NCI-H774 (cell line): ENCODE results near the gene DACT1.

ENCODE experiments used
- DNase-seq: peaks from one replicate; lab custom pipeline; 2025; lab: John Stamatoyannopoulos, UW

Gene DACT1

DNA sequence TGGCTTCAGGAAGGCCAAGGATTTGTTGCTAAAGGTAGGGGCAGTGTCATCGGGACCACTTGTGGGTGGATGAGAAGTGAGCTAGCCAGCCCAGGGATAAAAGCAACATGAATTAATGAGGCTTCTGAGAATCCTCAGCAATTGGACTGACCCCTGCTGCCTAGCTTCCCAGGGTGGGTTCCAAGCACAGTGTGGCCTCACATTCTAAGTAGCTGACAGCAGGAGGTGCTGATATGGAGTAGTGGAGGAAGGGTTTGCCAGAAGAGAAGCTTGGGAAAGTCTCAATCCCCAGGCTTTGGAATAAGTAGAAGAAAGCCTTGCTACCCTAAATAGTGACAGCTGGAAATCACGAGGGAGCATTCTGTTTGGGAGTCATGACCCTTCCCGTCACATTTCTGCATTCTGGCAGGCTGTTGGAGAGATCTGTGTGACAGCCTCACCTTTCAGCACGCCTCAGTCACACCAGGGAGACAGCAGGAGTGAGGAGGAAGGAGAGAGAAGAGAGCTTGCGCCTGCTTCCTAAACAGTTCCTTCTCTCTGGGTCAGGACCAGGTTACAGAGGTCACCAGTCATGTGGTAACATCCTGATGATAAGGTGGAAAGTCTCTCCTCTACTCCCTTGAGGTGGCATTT is 31.2 kb downstream of the DACT1 start:
- no peak for DNase-seq

DNA sequence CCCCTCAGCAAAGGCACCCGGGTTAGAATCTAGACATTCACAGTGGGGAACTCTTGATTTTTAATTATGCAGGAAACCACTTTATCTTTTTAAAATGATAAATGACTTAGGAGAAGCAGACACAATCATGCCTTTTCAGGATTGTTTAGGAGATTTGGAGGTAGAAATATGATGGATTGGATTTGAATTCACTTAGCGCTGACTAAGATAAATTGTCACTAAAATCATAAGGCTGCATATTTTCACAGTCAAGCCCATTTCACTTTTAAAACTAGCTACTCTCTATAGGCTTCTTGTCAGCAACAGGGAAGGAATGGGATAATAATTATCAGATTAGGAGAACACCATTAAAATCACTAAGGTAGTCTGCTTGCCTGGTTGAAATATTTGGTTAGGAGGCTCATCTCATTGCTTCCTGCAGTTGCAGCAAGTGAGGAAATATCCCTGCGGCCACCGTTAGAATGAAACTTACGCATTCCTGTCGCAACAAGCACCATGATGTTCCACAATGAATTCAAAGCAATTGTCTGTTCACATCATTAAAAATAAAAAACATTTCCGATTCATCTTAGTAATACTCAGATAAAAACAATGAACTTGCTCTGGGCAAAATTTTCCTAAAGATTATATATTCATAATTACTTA is 31.9 kb downstream of the DACT1 start:
- DNase-seq: no peak

DNA sequence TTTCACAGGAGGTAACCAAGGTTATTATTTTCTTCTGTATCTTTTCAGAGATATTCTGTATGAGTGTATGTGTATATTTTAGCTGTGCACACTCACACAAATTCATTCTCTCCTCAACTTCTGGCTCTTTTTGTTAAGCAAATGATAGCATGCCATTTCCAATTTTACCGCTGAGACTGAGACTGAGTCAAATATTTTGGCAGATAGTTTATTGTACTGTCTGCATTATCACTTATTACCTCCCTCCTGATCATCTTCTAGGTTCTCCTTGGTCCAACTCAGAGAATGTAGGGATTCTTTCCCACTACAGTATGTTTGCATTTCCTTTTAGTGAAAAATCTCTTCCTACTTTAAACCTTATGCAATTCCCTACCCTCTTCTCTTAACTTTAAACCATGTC is 33.3 kb downstream of the DACT1 start:
- no peak for DNase-seq

DNA sequence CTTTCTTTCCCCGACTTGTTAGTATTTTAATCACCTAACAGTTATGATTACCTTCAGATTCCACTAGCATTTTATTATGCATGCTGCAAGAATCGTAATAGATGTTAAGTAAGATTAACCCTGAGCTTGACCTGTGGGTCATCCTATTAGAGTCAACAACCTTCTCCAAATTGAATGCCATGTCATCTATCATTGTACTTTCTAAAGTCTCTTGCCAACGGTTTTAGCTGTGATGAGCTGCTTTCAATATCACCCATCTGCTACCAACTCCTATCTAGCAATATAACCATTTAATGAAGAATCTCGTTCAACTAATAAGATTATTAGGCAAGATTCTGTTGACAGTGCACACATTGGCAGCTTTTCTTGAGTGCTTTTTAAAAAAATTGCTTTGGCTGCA is 33.7 kb downstream of the DACT1 start:
- no peak for DNase-seq

DNA sequence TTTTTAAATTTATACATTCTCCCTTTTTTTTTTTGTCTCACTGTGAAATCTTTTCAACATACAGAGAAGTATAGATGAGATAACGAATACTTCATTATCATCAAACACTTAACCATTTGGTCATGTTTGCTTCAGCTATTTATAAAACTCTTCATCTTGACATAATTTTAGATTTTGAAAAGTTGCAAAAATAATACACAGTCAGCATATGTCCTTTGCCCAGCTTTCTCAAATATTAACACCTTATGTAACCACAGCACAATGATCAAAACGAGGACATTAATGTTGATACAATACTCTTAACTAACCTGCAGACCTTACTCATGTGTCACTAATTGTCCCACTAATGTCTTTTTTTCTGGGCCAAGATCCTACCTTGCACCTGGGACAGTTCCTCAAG is 36.0 kb downstream of the DACT1 start:
- no peak for DNase-seq

DNA sequence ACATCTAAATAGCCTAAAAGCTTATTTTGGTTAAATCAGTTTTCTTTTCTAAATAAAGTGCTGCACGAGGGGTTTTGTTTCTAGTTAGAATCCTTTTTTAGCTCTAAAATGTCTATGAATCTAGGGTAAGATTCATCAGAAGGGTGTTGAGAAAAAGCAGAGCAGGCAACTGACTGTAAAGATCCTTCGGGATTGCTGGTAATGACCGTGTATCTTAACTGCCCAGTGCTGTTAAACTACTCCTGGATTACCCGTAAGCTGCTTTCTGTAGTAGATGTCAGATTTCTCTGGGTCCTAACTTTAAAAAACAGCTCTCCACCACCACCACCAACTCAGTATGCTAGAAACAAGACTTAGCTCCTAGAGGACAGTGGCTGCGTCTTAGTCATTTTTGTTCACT is 39.2 kb downstream of the DACT1 start:
- no peak for DNase-seq

DNA sequence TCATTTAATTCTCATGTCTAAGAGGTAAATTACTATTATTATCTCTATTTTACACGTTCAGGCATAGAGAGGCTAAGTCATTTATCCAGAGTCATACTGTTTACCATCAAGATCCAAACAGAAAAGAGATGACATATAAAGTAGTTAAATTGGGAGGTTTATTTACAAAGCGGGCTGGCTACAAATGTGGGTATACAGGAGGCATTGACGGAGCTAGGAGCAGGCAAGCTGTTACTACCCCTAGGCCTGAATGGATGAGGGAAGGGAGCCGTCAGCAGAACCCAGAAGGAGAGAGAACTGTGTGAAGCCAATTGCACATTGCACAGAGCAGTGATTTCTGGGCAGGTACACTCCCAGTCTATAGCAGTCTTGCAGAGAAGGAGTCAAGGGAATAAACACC is 39.8 kb downstream of the DACT1 start:
- DNase-seq: no peak

DNA sequence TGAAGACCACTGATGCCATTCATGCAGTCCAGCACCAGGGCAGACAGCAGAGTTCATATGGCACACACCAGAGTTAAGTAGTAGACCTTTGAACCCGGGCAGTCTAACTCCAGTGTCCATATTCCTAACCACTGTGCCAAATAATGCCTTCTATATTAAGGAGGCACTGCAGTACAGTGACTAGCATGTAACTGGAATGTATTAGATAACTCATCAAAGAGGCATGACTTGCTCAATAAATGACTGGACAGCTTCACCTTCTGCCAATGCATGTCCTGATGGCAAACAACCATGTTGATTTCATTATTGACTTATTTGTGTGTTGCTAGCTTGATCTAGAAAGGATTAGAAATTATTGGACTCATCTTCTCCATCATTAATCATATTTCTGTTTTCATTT is 40.2 kb downstream of the DACT1 start:
- DNase-seq: no peak

DNA sequence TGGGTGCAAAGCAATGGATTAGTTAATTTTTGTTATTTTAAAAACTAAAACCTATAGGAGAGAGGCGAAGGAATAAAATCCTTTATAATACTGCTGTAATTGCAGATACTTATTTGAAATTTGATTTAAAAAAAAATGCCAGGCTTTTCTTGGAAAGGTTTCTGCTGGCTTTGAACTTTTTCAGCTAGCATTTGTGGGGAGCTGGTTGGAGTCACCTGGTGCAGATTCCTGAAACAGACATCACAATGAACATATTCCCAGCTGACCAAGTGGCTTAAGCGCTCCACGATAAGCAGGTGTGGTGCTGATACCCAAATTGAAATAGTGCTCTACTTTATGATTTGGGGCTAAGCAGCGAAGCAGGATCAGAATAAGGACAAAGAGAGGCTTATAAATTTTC is 42.9 kb downstream of the DACT1 start:
- DNase-seq: no peak

DNA sequence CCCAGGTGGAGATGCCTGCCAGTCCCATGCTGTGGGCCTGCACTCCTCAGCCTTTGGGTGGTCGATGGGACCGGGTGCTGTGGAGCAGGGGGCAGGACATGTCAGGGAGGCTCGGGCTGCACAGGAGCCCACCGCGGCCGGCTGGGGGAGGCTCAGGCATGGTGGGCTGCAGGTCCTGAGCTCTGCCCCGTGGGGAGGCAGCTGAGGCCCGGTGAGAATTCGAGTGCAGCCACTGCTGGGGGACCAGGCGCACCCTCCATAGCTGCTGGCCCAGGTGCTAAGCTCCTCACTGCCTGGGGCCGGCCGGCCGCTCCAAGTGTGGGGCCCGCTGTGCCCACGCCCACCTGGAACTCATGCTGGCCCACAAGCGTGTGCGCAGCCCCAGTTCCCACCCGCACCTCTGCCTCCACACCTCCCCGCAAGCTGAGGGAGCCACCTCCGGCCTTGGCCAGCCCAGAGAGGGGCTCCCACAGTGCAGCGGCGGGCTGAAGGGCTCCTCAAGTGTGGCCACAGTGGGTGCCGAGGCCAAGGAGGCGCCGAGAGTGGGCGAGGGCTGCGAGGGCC is 49.6 kb downstream of the DACT1 start:
- DNase-seq: no peak

DNA sequence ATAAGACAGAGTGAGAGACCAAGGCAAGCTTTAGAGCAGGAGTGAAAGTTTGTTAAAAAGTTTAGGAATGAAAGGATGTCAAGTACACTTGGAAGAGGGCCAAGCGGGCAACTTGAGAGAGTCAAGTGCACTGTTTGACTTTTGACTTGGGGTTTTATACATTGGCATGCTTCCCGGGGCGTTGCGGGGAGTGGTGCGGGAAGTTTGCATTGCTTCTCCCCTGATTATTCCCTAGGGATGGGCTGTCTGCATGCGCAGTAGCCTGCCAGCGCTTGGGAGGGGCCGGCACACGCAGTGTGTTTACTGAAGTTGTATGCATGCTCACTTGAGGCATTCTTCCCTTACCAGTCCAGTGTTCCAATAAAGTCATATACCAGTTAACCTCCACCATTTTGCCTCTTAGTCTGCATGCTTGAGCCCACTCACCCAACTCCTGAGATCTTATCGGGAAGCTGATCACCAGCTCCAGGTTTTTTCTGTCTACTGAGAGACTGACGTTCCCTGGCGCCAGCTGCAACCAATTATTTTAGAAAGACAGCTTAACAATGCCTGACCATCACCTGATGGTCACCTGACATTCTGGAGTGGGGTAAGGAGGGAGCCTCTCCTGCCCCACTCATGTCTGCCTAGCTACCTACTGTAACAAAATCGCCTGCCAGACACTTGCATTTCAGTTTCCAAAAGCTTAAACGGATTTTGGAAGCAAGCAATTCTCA is 53.2 kb downstream of the DACT1 start:
- DNase-seq: peak; percentile 35

DNA sequence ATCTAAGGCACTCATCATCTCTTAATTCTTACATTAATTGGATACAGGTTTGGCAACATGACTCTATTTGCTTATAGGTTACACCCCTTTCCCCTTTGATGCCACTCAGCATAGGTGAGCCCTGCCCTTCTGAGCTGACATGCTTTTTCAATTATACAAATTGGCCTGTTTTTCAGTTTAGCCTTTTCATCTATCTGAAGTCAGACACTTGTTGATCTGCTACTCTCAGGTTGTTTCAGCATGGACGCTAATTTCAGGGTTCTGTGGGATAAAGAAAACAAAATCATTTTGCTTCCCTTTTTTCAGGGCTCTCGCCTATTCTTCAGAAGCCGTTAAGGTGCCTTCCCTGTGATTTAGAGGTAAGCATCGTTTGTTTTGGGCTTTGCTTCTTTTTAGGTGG is 55.3 kb downstream of the DACT1 start:
- no peak for DNase-seq

DNA sequence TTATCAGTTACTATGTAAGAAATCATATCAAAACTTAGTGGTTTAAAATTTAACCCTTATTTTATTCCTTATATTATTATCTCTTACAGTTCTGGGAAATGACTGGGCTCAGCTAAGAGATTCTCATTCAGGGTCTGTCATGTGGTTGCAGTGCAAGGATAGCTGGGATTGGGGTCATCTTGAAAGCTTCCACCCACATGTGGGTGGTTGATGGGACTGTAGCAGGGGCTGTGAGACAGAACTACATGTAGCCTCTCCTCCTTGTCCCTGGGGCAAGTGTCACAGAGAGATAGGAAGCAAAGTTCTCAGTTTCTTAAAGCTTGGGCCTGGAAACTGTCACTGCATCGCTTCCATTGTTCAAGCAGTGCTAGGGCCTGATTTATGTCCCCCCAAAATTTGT is 57.8 kb downstream of the DACT1 start:
- DNase-seq: no peak

DNA sequence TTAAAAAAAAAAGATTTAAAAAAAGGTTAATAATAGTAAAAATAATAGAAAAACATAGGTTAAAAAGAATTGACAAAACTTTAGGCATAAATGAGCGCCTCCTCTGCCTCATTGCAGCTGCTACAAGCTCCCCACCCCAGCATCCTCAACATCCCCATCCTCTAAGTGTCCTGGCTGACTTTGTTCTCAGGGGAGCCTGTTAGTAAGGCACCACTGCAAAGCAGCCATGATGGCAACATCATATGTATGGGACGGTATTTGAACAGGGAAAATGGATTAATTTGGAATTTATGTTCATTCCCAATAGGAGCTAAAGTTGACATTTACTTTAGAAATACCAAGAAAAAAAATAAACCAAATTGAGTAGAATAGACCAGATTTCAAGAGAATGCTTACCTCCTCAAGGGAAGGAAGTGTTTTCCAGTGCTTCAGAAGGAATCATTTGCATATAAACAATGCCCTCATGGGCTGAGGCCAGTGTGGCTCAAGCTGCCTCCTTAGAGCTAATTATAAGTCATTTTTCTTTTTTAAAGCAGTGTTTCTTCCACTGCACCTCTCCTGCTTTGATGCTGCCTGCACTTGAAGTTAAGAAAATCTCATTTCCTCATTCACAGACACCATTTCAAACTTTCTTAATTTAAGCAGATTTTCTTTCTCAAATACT is 59.6 kb downstream of the DACT1 start:
- no peak for DNase-seq
